PFSK-1 (cell line): ENCODE results near the gene BANK1.

Experiments used
- FOXP2 ChIP-seq: optimal IDR thresholded peaks from 2 replicates; pipeline ENCODE3; 2011; ENCODE audit warnings: borderline replicate concordance, control low read depth, inconsistent platforms; ENCODE audit not compliant: insufficient read depth; ENCODE audit errors: extremely low read length, extremely low read depth
- POLR2AphosphoS5 ChIP-seq: IDR thresholded peaks from 2 replicates; pipeline ENCODE4 v1.6.1; 2012; ENCODE audit warnings: low read depth, mild to moderate bottlenecking, control low read depth, low read length, moderate library complexity
- SIN3A ChIP-seq: IDR thresholded peaks from 2 replicates; pipeline ENCODE4 v1.6.1; 2012; ENCODE audit warnings: mild to moderate bottlenecking, low read length, moderate library complexity, borderline replicate concordance; ENCODE audit not compliant: insufficient read depth
- TAF1 ChIP-seq: IDR thresholded peaks from 2 replicates; pipeline ENCODE4 v1.6.1; 2012; ENCODE audit warnings: low read length, control low read depth, borderline replicate concordance; ENCODE audit not compliant: insufficient read depth
- TF ChIP-seq, protein P1 (sequence below), 2 experiments: IDR thresholded peaks; 2 replicates each; pipeline versions ENCODE4 v1.6.1 to v1.8.0; 2011 to 2012; ENCODE audit warnings: low read depth in 2 of 2, low read length in 2 of 2, control low read depth in 1 of 2, inconsistent platforms in 1 of 2, mild to moderate bottlenecking in 1 of 2, moderate library complexity in 1 of 2; ENCODE audit not compliant: insufficient read depth in 1 of 2

Gene BANK1

DNA sequence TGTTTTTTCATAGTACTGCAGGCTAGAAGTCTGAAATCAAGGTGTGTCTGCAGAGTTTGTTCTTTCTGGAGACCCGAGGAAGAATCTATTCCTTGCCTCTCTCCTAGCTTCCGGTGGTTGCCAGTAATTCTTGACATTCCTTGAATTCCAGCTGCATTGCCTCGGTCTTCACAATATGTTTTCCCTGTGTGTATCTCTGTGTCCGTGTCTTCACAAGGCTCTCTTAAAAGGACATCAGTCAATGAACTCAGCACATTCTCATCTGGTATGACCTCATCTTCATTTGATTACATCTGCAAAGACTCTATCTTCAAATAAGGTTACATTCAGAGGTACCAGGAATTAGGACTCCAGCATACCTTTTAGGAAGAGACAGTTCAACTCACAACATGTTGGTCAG lies 163.4 kb downstream of the BANK1 start:
- TF ChIP-seq POLR2AphosphoS5 (no peak), SIN3A (no peak), FOXP2 (no peak), TAF1 (no peak)
- TF ChIP-seq, protein P1, sequence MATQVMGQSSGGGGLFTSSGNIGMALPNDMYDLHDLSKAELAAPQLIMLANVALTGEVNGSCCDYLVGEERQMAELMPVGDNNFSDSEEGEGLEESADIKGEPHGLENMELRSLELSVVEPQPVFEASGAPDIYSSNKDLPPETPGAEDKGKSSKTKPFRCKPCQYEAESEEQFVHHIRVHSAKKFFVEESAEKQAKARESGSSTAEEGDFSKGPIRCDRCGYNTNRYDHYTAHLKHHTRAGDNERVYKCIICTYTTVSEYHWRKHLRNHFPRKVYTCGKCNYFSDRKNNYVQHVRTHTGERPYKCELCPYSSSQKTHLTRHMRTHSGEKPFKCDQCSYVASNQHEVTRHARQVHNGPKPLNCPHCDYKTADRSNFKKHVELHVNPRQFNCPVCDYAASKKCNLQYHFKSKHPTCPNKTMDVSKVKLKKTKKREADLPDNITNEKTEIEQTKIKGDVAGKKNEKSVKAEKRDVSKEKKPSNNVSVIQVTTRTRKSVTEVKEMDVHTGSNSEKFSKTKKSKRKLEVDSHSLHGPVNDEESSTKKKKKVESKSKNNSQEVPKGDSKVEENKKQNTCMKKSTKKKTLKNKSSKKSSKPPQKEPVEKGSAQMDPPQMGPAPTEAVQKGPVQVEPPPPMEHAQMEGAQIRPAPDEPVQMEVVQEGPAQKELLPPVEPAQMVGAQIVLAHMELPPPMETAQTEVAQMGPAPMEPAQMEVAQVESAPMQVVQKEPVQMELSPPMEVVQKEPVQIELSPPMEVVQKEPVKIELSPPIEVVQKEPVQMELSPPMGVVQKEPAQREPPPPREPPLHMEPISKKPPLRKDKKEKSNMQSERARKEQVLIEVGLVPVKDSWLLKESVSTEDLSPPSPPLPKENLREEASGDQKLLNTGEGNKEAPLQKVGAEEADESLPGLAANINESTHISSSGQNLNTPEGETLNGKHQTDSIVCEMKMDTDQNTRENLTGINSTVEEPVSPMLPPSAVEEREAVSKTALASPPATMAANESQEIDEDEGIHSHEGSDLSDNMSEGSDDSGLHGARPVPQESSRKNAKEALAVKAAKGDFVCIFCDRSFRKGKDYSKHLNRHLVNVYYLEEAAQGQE (IDR thresholded peaks at IDR 0.05; ENCODE audit: insufficient read depth in 1 of 2, low read depth in 2 of 2, low read length in 2 of 2) = no peak

DNA sequence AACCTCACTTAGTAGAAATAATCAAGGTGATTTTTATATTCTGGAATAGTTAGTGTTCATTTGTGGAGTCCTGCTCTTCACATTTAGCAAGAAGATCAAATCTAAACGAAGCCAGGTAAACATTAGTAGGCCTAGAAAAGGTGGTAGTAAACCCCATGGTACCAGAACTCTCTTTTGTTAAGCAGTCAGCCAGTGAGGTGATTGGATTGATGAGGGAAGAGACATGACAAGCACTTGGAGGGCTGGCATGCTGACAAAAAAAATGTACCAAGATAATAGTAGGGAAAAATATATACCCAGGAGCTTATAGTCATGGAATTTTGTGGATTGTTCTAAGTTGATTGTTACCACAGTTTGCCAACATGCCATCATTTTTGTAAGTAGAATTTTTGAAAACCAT lies 163.8 kb downstream of the BANK1 start:
- TF ChIP-seq TAF1 = no peak
- TF ChIP-seq, protein P1 (IDR thresholded peaks at IDR 0.05; ENCODE audit: insufficient read depth in 1 of 2, low read depth in 2 of 2, low read length in 2 of 2) = no peak

DNA sequence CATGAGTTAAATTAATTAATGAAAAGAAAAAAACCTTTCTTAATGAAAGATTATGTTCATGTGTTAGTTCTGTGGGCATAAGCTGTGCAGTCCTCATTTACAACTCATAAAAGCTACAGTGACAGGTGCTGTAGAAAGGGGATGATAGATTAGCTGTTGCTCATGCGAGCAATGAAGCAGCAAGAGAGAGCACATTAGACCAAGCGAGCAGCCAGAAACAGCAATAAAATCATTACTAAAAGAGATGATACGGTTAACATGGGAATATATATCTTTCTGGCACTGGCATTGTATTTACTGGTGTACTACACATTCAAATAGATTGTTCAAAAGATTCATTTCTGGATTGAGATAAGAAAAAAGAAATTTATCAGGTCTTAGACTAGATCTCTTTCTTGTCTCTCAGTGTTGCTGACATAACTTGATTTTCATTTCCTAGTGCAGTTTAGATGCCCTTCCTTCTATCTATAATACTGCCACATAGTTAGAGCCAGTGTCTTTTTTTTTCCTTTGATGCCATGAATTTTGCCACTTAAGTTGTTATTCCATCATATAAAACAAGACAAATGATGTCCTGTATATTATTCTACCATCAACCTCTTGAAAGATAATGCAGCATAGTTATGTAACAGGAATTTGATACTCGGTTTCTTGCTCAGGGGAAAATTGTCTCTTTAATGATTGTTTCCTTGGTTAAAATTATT lies 164.6 kb downstream of the BANK1 start:
- TF ChIP-seq, protein P1 (IDR thresholded peaks at IDR 0.05; ENCODE audit: insufficient read depth in 1 of 2, low read depth in 2 of 2, low read length in 2 of 2) = no peak

DNA sequence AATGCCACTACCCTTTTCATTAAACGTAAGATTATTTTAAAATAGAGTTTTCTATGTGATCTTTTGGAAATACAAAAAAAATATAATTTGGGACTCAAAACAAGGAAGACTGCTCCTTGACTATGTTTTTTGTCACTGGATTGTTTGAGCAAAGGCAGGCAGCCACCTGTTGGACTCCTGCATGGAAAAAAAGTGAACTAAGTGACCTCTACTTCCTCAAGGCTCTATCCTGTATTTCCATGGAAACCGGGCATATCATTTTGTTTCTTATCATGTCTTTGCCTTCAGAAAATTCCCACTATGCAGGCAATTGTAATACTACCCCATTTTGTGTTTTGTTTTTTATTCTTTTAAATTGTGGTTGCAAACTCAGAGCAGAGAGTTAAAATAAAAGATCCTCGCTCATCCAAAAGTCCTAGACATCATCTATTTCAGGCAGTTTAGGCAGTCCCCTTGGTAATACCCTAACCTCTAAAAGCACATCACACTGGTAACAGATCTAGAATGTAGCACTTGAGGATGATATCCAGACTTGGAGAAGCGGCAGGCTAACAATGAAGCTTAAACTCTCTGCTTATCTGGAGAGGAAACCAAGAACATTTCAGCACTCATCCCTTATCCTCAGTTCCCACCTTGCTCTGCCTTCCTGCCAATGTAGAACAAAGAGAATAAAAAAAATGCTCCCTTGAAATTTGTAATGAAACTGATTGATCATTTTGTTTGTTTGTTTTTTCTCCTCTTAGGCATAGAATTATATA lies 165.7 kb downstream of the BANK1 start:
- TF ChIP-seq, protein P1 (IDR thresholded peaks at IDR 0.05; ENCODE audit: insufficient read depth in 1 of 2, low read depth in 2 of 2, low read length in 2 of 2) = no peak
- TF ChIP-seq FOXP2 = no peak
- TF ChIP-seq TAF1 = no peak
- no peak for TF ChIP-seq POLR2AphosphoS5
- no peak for TF ChIP-seq SIN3A

DNA sequence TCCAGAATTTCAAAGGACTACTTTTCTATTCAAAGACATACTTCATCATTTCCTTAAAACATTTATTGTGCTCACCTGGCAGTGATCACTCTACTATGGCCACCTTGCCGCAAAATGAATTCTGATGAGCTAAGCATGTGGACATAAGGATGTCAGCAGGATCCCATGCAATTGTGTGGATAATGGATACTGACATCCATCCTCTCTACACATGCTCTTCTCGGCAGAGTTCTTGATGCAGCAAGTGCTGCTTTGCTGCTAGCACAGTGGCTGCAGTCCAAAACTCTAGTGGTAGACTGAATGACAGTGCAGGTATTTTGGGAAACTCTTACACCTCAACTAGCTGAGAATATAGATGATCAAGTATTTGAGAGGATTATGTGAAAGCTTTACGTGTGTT lies 168.0 kb downstream of the BANK1 start:
- TF ChIP-seq POLR2AphosphoS5 = no peak
- no peak for TF ChIP-seq SIN3A
- TF ChIP-seq FOXP2 = no peak
- TF ChIP-seq, protein P1 (IDR thresholded peaks at IDR 0.05; ENCODE audit: insufficient read depth in 1 of 2, low read depth in 2 of 2, low read length in 2 of 2) = no peak
- TF ChIP-seq TAF1 = no peak
